CD4-positive, alpha-beta memory T cell (primary cell): ENCODE results near the gene KIAA1191. TPM values are rescaled to one million over a fixed set of nuclear protein-coding genes. Genes with fewer than 3 reads are reported as not detected.

Source experiments
- CTCF ChIA-PET: fragments of 350-600 bp; sonication (Branson Sonifier 250); formaldehyde crosslinking; loops from one replicate; lab custom pipeline; 2021; ENCODE audit warnings: inconsistent platforms; ENCODE audit not compliant: partially characterized antibody; lab: Charles Lee
- POLR2A ChIA-PET: fragments of 350-600 bp; sonication (Branson Sonifier 250); formaldehyde crosslinking; loops from one replicate; lab custom pipeline; 2021; ENCODE audit not compliant: partially characterized antibody; lab: Charles Lee
- DNase-seq, 5 donors: peaks; one replicate each; pipeline versions ENCODE4 v3.0.0 to v3.0.0-alpha.2; 2020 to 2022; ENCODE audit warnings: mixed read lengths in 1 of 5
- H3K27ac ChIP-seq: one replicate; pipeline ENCODE4 v1.7.0; 2013; ENCODE audit warnings: low read depth, low read length
- H3K27me3 ChIP-seq: 2 replicates; pipeline ENCODE4 v1.7.0; 2013; ENCODE audit warnings: mild to moderate bottlenecking, low read length, moderate library complexity; ENCODE audit not compliant: insufficient read depth
- H3K36me3 ChIP-seq: 2 replicates; pipeline ENCODE4 v1.7.0; 2013; ENCODE audit warnings: mild to moderate bottlenecking, low read length, moderate library complexity; ENCODE audit not compliant: insufficient read depth
- H3K4me1 ChIP-seq: 2 replicates; pipeline ENCODE4 v1.7.0; 2013; ENCODE audit warnings: mild to moderate bottlenecking, low read length, moderate library complexity; ENCODE audit not compliant: insufficient read depth
- H3K4me3 ChIP-seq, 2 donors: one replicate each; pipeline ENCODE4 v1.7.0; 2013; ENCODE audit warnings: low read length in 2 of 2, mild to moderate bottlenecking in 1 of 2
- H3K9me3 ChIP-seq, 2 donors: one replicate each; pipeline ENCODE4 v1.7.0; 2013; ENCODE audit warnings: low read length in 2 of 2, control low read depth in 1 of 2; ENCODE audit not compliant: control insufficient read depth in 1 of 2
- H3K27ac Mint-ChIP-seq, 7 donors: one replicate each; pipeline ENCODE4 v1.8.0; 2020 to 2021; ENCODE audit warnings: mixed read lengths in 7 of 7, mild to moderate bottlenecking in 6 of 7, inconsistent platforms in 3 of 7, moderate library complexity in 3 of 7
- H3K27me3 Mint-ChIP-seq, 2 donors: one replicate each; pipeline ENCODE4 v1.8.0; 2020 to 2021; ENCODE audit warnings: mixed read lengths in 2 of 2
- H3K36me3 Mint-ChIP-seq, 2 donors: one replicate each; pipeline ENCODE4 v1.8.0; 2020 to 2021; ENCODE audit warnings: mixed read lengths in 2 of 2, inconsistent platforms in 1 of 2, mild to moderate bottlenecking in 1 of 2
- H3K4me1 Mint-ChIP-seq, 4 donors: one replicate each; pipeline ENCODE4 v1.8.0; 2020 to 2021; ENCODE audit warnings: mixed read lengths in 4 of 4, mild to moderate bottlenecking in 1 of 4
- H3K4me3 Mint-ChIP-seq, 8 donors: one replicate each; pipeline ENCODE4 v1.8.0; 2020 to 2021; ENCODE audit warnings: mixed read lengths in 8 of 8, mild to moderate bottlenecking in 7 of 8, moderate library complexity in 6 of 8, inconsistent platforms in 3 of 8
- H3K9me3 Mint-ChIP-seq, 8 donors: one replicate each; pipeline ENCODE4 v1.8.0; 2020 to 2021; ENCODE audit warnings: mixed read lengths in 8 of 8, mild to moderate bottlenecking in 5 of 8, inconsistent platforms in 3 of 8, moderate library complexity in 1 of 8
- intact Hi-C: fragments of 100-400 bp; cut with micrococcal nuclease; formaldehyde crosslinking; loops from one replicate; pipeline ENCODE4 v1.15.1; 2023
- polyA plus RNA-seq, 2 donors: library from polyadenylated mRNA; unstranded; fragments of 300-500 nt; fragmentation: Illumina TruSeq; gene quantifications; one replicate each; pipeline ENCODE4 v1.2.3, GENCODE V29; 2021
- total RNA-seq, 2 experiments: library from RNA; stranded (reverse); gene quantifications; one replicate each; pipeline ENCODE4 v1.2.3, GENCODE V29; 2021

Gene KIAA1191
- total and polyA plus RNA-seq, 4 experiments from 2014 or later, result 53.6 to 76.6 (median 72.4) TPM

DNA sequence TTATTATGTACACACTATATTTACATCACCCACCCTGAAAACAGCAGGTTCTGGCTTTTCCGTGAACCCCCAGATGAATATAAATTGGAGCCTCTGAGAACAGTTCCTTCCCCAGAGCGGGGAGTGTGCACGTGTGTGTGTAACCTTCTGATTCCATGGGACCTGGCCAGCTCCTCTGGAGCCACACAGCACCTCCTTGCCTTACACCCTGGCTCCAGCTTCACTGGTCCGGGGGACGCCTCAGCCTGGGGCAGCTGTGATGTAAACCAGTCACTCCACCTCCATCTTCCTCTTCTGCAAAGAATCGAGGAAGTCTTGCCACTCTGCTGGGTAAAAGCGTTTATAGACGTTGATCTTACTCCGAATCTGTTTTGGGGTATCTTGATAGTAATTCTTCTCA is 22.4 kb upstream of the KIAA1191 start:
- POLR2A ChIA-PET, result no interaction called here
- CTCF ChIA-PET, result interaction anchor here (0.6 kb wide), 1 partner anchor 148 kb away, joined by 3 read pairs; no protein-coding TSS in a partner anchor
- no peaks in the 10 kb centered on the region for H3K27me3 ChIP-seq
- no peak for DNase-seq
- H3K4me1 Mint-ChIP-seq, result peaks cover 14 to 36% (median 24%) of the 10 kb centered on the region in 4 donors
- H3K27ac ChIP-seq, result no peak overlapping the region
- no peaks in the 10 kb centered on the region for H3K27me3 Mint-ChIP-seq
- no peak overlapping the region for H3K4me3 Mint-ChIP-seq
- no peak overlapping the region for H3K4me3 ChIP-seq
- no peak overlapping the region for H3K27ac Mint-ChIP-seq
- peaks cover 26 to 64% of the 10 kb centered on the region in 2 donors for H3K36me3 Mint-ChIP-seq
- no peaks in the 10 kb centered on the region for H3K9me3 ChIP-seq
- intact Hi-C loops, result no loop called here
- peaks cover 0 to 1% (median 0%) of the 10 kb centered on the region in 8 donors for H3K9me3 Mint-ChIP-seq
- peaks cover 45% of the 10 kb centered on the region for H3K36me3 ChIP-seq
- peaks cover 21% of the 10 kb centered on the region for H3K4me1 ChIP-seq

DNA sequence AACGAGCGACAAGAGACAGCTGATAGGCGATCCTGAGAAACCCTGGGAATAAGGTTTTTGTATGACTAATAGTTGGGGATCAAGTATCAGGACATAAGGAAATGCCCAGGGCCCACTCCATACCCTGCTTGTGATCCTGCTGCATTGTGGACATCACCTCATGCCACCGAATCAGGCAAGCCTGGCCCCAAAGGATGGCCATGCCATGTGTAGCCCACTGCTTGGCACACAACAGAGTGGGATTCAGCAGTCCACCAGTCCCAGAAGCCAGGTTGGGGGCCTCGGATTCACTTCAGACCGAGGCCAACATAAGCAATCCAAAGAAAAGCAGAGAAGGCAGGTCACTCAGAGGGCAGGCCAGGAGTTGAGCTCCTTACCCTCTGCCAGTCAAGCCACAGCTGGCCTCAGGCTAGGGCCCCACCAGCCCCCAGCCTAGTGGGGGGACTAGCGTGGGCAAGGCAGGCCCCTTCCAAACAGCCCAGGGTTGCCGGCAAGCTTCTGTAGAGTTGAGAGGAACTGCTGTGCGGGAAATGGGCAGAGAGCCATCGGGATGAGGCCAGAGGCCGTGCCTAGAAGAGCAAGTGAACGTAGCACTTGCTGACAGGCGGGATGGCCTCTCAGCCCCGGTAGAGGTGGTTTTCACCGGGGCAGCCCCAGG is 21.8 kb upstream of the KIAA1191 start:
- H3K4me1 Mint-ChIP-seq, result peaks cover 13 to 30% (median 21%) of the 10 kb centered on the region in 4 donors
- peaks cover 26 to 58% of the 10 kb centered on the region in 2 donors for H3K36me3 Mint-ChIP-seq
- H3K4me1 ChIP-seq, result peaks cover 21% of the 10 kb centered on the region
- H3K27me3 ChIP-seq, result no peaks in the 10 kb centered on the region
- H3K9me3 Mint-ChIP-seq, result peaks cover 0 to 1% (median 0%) of the 10 kb centered on the region in 8 donors
- DNase-seq, result no peak
- H3K9me3 ChIP-seq, result no peaks in the 10 kb centered on the region
- H3K4me3 Mint-ChIP-seq, result no peak overlapping the region
- H3K27ac ChIP-seq, result no peak overlapping the region
- CTCF ChIA-PET, result no interaction called here
- intact Hi-C loops, result no loop called here
- H3K27ac Mint-ChIP-seq, result no peak overlapping the region
- POLR2A ChIA-PET, result no interaction called here
- no peak overlapping the region for H3K4me3 ChIP-seq
- peaks cover 45% of the 10 kb centered on the region for H3K36me3 ChIP-seq
- no peaks in the 10 kb centered on the region for H3K27me3 Mint-ChIP-seq

DNA sequence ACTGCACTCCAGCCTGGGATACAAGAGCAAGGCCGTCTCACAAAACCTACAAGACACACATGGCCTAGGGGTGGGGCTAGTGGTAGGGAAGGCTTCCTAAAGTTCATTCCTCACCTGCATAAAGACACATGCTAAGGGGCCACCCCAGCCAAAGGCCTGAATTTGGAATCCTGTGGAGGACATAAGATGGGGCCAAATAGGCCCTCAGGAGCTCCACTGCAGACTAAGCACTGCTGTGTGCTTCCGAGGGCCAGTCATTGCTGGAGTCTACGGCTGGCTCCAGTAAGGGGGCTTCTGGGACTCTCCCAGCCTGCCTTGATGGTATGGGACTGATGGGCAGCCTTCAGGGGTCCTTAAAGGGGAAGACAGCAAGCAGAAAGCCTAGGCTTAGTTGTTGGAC is 21.2 kb upstream of the KIAA1191 start:
- no peaks in the 10 kb centered on the region for H3K9me3 Mint-ChIP-seq
- no peak overlapping the region for H3K27ac ChIP-seq
- no peak for DNase-seq
- POLR2A ChIA-PET, result no interaction called here
- H3K4me3 ChIP-seq, result no peak overlapping the region
- H3K27me3 Mint-ChIP-seq, result no peaks in the 10 kb centered on the region
- H3K4me1 Mint-ChIP-seq, result peaks cover 9 to 24% (median 16%) of the 10 kb centered on the region in 4 donors
- H3K36me3 Mint-ChIP-seq, result peaks cover 26 to 57% of the 10 kb centered on the region in 2 donors
- H3K27me3 ChIP-seq, result no peaks in the 10 kb centered on the region
- H3K4me1 ChIP-seq, result peaks cover 16% of the 10 kb centered on the region
- peaks cover 45% of the 10 kb centered on the region for H3K36me3 ChIP-seq
- CTCF ChIA-PET, result no interaction called here
- H3K9me3 ChIP-seq, result no peaks in the 10 kb centered on the region
- no peak overlapping the region for H3K4me3 Mint-ChIP-seq
- intact Hi-C loops, result no loop called here
- peak overlapping the region in 1 of 7 donors; percentile 36 for H3K27ac Mint-ChIP-seq

DNA sequence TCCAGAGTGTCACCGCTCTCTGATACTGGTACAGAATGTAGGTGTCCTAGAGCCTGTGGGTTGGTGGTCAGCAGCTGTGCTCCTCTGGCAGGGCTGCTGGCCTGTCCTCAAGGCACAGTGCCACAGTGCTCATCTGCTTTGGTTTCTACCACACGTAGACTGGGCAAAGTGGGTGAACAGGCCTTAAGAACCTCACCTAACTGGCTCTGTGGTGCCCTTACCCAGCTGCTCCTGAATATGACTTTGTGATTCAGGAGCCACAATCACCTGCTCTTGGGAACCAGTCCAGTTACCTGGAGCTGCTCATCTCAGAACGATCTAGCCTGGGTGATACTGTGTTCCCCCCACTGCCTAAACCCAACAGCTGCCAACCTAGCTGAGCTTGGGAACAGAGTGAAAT is 20.4 kb upstream of the KIAA1191 start:
- H3K36me3 Mint-ChIP-seq, result peaks cover 26 to 54% of the 10 kb centered on the region in 2 donors
- intact Hi-C loops, result no loop called here
- CTCF ChIA-PET, result no interaction called here

DNA sequence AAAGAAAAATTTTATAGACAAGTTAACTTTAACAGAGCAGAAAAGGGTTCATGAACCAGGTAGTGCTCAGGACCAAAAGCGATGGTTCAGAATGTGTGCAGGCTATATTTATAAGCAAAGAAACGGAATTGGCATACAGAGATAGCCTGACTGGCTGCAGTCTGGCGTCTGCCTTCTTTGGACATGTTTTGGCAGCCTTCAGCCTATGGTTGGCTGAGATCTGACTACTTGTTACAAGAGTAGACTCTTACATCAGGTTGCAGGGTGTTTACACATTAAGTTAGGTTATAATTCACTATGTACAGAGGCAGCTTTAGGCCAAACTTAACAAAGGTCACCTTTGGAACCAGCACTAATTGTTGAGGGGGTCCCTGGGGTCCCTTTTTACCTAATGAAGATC is 19.9 kb upstream of the KIAA1191 start:
- intact Hi-C loops, result no loop called here
- ChIA-PET POLR2A (no interaction called here), CTCF (no interaction called here)
- no peak overlapping the region for H3K4me3 ChIP-seq
- Mint-ChIP-seq H3K27ac (no peak overlapping the region), H3K36me3 (peaks cover 21 to 51% of the 10 kb centered on the region in 2 donors), H3K9me3 (no peaks in the 10 kb centered on the region), H3K27me3 (no peaks in the 10 kb centered on the region), H3K4me3 (no peak overlapping the region), H3K4me1 (peaks cover 2 to 11% (median 5%) of the 10 kb centered on the region in 4 donors)
- no peaks in the 10 kb centered on the region for H3K27me3 ChIP-seq
- H3K9me3 ChIP-seq, result no peaks in the 10 kb centered on the region
- DNase-seq, result no peak
- peaks cover 42% of the 10 kb centered on the region for H3K36me3 ChIP-seq
- H3K27ac ChIP-seq, result no peak overlapping the region
- H3K4me1 ChIP-seq, result peaks cover 3% of the 10 kb centered on the region

More for the DNA sequence above, 20.4 kb upstream of the KIAA1191 start:
- Mint-ChIP-seq H3K4me1 (peaks cover 5 to 16% (median 10%) of the 10 kb centered on the region in 4 donors), H3K27me3 (no peaks in the 10 kb centered on the region), H3K9me3 (no peaks in the 10 kb centered on the region), H3K4me3 (no peak overlapping the region), H3K27ac (no peak overlapping the region)
- no peaks in the 10 kb centered on the region for H3K27me3 ChIP-seq
- POLR2A ChIA-PET, result no interaction called here
- peaks cover 8% of the 10 kb centered on the region for H3K4me1 ChIP-seq
- no peak overlapping the region for H3K4me3 ChIP-seq
- no peak for DNase-seq
- peaks cover 45% of the 10 kb centered on the region for H3K36me3 ChIP-seq
- H3K27ac ChIP-seq, result no peak overlapping the region
- no peaks in the 10 kb centered on the region for H3K9me3 ChIP-seq

DNA sequence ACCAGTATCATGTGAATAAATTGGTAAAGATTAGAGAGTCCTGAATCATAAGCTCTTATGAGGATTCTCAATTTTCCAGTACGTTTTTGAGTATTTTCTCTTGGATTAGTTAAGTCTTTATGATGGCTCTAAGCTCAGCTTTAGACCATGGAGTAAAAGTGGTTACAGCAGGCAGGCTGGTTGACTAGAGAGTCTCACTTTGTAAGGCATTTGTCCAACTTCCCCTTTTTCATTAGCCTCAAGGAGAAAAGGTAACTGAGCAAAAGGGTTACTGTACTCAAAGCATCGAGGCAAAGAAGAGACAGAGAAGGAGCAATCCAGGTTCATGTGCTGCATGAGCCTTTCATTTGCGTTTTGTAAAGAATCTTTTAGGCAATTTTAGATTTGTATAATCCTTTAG is 18.3 kb upstream of the KIAA1191 start:
- POLR2A ChIA-PET, result interaction anchor here (0.7 kb wide), 1 partner anchor 9 kb away, joined by 3 read pairs; no protein-coding TSS in a partner anchor
- intact Hi-C loops, result no loop called here
- H3K27me3 Mint-ChIP-seq, result no peaks in the 10 kb centered on the region
- H3K36me3 Mint-ChIP-seq, result peaks cover 13 to 38% of the 10 kb centered on the region in 2 donors
- peak overlapping the region in 3 of 7 donors; percentile 9 to 43 (median 25) for H3K27ac Mint-ChIP-seq
- Histone ChIP-seq H3K9me3 (no peaks in the 10 kb centered on the region), H3K4me3 (no peak overlapping the region), H3K27ac (no peak overlapping the region), H3K27me3 (no peaks in the 10 kb centered on the region), H3K36me3 (peaks cover 31% of the 10 kb centered on the region), H3K4me1 (no peaks in the 10 kb centered on the region)
- H3K4me3 Mint-ChIP-seq, result no peak overlapping the region
- no peak for DNase-seq
- no peaks in the 10 kb centered on the region for H3K9me3 Mint-ChIP-seq
- H3K4me1 Mint-ChIP-seq, result no peaks in the 10 kb centered on the region
- CTCF ChIA-PET, result no interaction called here

DNA sequence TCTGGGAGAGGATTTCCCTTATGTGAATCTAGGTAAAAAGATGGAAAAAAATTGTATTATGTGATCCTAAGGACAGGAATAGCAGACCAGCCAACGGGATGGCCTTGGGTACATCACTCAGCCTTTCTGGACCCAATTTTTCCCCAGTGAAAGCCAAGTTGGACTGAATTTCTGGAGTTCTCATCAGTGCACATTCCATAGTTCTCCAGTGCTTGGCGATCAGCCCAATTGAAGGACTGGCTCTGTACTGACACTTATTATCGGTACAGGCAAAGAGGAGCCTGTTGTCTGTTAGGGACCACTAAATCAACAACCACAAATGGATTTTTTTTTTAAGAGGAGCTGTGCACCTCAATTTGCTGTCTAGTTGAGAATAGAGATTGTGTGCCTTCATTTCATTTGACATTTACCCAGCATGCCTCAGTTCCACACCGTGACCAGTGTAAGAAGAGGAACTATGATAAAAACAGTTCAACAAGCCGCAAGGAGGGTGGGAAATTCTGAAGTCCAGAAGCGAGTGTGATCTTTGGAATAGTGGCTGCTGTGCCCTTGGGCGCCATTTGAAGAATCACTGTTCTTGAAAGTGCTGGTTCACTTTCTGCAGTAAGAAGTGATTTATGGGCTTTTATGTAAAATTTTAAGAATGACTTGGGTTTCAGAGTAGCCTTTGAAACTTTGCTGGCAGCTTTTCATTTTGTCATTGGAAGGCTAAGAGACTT is 11.7 kb upstream of the KIAA1191 start:
- Mint-ChIP-seq H3K9me3 (no peaks in the 10 kb centered on the region), H3K27me3 (no peaks in the 10 kb centered on the region), H3K4me3 (no peak overlapping the region), H3K4me1 (peaks cover 0 to 3% (median under 1%) of the 10 kb centered on the region in 4 donors), H3K36me3 (peaks cover 7 to 20% of the 10 kb centered on the region in 2 donors), H3K27ac (no peak overlapping the region)
- Histone ChIP-seq H3K27me3 (no peaks in the 10 kb centered on the region), H3K4me3 (no peak overlapping the region), H3K9me3 (no peaks in the 10 kb centered on the region), H3K36me3 (no peaks in the 10 kb centered on the region), H3K4me1 (no peaks in the 10 kb centered on the region), H3K27ac (no peak overlapping the region)
- intact Hi-C loops, result no loop called here
- ChIA-PET POLR2A (interaction anchor here (2.4 kb wide), 1 partner anchor 16 kb away, joined by 10 read pairs; the partner anchor contains the start of genes HIGD2A and NOP16), CTCF (no interaction called here)
- no peak for DNase-seq
